Bronchial epithelial cell (primary cell): ENCODE data around the gene P2RY11. TPM values are rescaled to one million over a fixed set of nuclear protein-coding genes. Genes with fewer than 3 reads are reported as not detected.
A peak's percentile ranks its signal among the peaks of the same experiment; 100 is the strongest.

ENCODE experiments used
- DNase-seq: peaks from one replicate; pipeline ENCODE4 v3.0.0-alpha.2; 2010; ENCODE audit warnings: low read depth
- FAIRE-seq: peaks from 2 replicates; lab custom pipeline; 2011; peaks lifted over from hg19 to GRCh38; lab: Jason Lieb, UNC
- H3K27me3 ChIP-seq: 2 replicates; pipeline ENCODE4 v1.5.1; 2011; ENCODE audit warnings: low read length; ENCODE audit not compliant: control insufficient read depth, insufficient read depth
- H3K36me3 ChIP-seq: 2 replicates; pipeline ENCODE4 v1.5.1; 2011; ENCODE audit warnings: low read length; ENCODE audit not compliant: control insufficient read depth, insufficient read depth
- H3K4me3 ChIP-seq: 2 replicates; pipeline ENCODE4 v1.5.1; 2011; ENCODE audit warnings: mild to moderate bottlenecking, low read depth, low read length, control low read depth
- total RNA-seq: library from RNA; depleted of rRNA; stranded (reverse); fragments of >200 nt; gene quantifications from 2 replicates; pipeline ENCODE4 v1.2.1, GENCODE V29; 2014
- TF ChIP-seq, protein P1 (sequence below): IDR thresholded peaks from 2 replicates; pipeline ENCODE4 v1.5.1; 2011; ENCODE audit warnings: mild to moderate bottlenecking, moderate library complexity, low read length, control low read depth, inconsistent platforms; ENCODE audit not compliant: insufficient read depth, severe bottlenecking

P2RY11 gene
- total RNA-seq, 1 donor from 2014 or later, result 1.1 TPM

DNA sequence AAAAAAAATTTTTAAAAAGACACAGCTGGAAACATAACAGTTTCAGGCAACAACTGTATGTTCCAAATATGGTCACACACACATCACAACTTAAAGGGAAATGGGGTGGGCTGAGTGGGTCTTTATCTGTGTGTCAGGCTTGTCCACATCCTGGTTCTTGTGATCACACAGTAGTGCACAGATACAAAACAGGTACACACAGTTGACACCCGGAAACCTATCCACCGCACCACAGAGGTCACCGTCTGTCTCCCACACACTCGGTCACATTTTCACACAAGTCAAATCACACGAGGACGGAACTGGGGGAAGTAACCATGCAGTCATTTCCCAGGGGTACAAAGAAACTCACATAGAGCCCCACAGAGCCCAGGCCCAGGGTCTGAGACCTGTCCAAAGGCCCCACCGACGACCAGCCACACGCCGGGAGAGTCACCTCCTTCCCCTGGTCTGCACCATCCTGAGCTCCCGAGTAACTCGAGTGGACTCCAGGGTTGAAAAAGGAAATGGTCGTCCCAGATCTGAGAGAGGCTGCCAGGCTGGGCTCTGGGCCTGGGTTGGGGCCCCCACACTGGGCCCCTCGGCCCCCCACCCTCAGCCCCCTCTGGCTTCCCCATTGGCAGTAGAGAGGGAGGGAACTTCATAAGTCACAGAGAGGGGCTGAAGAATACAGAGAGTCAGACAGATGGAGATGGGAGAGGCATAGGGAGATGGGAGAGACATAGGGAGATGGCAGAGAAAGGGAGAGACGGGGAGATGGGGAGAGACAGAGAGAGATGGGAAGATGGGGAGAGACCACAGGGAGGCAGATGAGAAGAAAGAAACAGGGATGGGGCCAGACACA is 6.6 kb upstream of the P2RY11 start:
- DNase-seq (no peak), FAIRE-seq (no peak)
- H3K27me3 ChIP-seq, result no peaks in the 10 kb centered on the region
- H3K36me3 ChIP-seq, result peaks cover 21% of the 10 kb centered on the region
- TF ChIP-seq, protein P1, sequence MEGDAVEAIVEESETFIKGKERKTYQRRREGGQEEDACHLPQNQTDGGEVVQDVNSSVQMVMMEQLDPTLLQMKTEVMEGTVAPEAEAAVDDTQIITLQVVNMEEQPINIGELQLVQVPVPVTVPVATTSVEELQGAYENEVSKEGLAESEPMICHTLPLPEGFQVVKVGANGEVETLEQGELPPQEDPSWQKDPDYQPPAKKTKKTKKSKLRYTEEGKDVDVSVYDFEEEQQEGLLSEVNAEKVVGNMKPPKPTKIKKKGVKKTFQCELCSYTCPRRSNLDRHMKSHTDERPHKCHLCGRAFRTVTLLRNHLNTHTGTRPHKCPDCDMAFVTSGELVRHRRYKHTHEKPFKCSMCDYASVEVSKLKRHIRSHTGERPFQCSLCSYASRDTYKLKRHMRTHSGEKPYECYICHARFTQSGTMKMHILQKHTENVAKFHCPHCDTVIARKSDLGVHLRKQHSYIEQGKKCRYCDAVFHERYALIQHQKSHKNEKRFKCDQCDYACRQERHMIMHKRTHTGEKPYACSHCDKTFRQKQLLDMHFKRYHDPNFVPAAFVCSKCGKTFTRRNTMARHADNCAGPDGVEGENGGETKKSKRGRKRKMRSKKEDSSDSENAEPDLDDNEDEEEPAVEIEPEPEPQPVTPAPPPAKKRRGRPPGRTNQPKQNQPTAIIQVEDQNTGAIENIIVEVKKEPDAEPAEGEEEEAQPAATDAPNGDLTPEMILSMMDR, result no peak
- H3K4me3 ChIP-seq, result no peak overlapping the region

DNA sequence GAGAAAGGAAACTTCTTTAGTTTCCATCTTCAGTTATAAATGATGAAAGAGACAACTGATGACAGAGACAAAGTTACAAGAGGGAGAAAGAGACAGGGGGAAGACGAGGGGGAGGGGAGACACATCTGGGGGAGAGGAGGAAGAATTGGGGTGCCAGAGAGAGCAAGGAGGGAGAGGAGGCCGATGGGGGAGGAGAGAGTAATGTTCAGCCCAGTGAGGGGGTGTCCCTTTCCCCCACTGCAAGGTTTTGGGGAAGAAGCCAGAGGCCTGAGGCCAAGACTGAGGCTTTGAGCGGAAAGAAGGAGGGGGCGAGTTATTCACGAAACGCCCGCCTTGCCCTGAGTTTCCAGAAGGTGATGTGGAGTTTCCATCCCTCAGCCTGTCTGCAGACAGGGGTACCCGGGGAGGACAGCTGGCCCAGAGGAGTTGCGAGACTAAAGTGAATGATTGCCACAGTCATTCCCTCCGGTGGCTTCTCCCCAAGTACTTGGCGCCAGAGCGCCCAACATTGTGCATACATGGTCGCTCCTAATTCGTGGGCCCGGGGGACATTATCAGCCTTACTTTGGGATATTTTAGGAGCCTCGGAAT is 5.9 kb upstream of the P2RY11 start:
- FAIRE-seq, result no peak
- TF ChIP-seq, protein P1, result no peak
- no peak for DNase-seq
- Histone ChIP-seq H3K4me3 (no peak overlapping the region), H3K27me3 (no peaks in the 10 kb centered on the region), H3K36me3 (peaks cover 26% of the 10 kb centered on the region)

DNA sequence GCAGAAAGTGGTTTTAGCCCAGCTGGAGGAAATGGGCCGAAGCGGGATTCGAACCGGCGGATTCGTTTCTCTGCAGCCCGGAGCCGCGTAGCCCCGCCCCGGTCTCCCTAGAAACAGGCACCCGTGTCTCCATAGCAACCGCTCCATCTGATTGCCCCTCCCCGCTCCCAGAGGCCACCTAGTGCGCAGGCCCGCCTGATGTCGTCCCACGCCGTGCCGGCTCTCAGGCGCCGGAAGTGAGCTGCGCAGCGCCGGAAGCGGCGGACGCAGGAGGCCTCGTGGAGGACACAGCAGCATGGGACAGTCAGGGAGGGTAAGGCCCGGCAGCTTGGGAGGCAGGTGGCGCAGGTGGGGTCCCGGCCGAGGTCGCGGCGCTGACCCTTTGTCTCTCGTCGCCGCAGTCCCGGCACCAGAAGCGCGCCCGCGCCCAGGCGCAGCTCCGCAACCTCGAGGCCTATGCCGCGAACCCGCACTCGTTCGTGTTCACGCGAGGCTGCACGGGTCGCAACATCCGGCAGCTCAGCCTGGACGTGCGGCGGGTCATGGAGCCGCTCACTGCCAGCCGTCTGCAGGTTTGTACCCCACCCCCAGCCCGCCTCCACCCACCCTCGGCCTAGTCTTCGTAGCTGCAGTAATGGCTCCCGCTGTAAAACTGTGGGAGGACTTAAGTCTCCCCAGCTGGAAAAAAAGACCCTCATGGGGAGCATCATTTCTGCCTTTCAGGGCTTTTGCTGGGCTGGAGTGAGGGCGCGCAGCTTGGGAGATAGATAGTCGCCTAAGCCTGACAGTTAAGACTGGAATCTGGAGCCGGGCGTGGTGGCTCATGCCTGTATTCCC is 5.2 kb upstream of the P2RY11 start, which contains the start of gene PPAN:
TSS of gene PPAN (plus strand) at position 263 of the 837 bp plus-strand sequence. CDS start at position 296, 33 bp downstream.
- peak within 1 kb of the TSS; percentile 95 for H3K4me3 ChIP-seq

DNA sequence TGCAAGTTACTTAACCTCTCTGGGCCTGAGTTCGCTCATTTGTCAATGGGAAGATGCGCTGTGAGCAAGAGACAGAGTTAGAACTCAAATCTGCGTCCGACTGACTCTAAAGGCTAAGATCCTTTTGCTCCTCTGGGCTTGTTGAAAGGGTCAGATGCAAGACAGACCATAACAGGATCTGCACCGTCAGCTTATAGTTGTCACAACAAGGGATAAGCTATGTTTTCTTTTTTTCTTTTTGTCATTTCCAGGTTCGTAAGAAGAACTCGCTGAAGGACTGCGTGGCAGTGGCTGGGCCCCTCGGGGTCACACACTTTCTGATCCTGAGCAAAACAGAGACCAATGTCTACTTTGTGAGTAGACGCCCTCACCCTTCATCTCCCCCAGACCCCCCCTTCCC is 4.2 kb upstream of the P2RY11 start:
- DNase-seq, result no peak
- TF ChIP-seq, protein P1, result no peak
- Histone ChIP-seq H3K36me3 (peaks cover 35% of the 10 kb centered on the region), H3K27me3 (no peaks in the 10 kb centered on the region), H3K4me3 (peak overlapping the region; percentile 95)
- FAIRE-seq, result no peak

More for the DNA sequence above, 5.2 kb upstream of the P2RY11 start, which contains the start of gene PPAN:
- no peak for FAIRE-seq
- Histone ChIP-seq H3K27me3 (no peaks in the 10 kb centered on the region), H3K36me3 (peaks cover 33% of the 10 kb centered on the region)
- TF ChIP-seq, protein P1, result no peak
- DNase-seq, result peak; percentile 90

DNA sequence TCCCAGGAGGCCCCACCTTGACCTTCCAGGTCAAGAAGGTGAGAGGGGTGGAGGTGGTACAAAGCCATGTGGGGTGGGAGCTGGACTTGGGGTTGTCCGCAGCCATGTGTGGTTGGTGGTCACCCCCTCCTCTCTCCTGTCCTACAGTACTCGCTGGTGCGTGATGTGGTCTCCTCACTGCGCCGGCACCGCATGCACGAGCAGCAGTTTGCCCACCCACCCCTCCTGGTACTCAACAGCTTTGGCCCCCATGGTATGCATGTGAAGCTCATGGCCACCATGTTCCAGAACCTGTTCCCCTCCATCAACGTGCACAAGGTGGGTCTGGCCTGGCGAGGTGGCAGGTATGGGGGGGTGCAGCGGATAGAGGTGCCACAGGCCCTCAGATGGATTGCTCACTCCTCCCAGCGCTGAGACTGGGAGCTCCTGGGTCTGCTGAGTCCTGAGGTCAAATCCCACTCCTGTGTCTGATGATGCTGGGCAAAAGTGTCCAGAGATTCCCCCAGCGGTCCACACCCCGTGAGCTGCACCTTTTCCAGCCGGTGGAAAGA is 3.6 kb upstream of the P2RY11 start:
- no peak for FAIRE-seq
- TF ChIP-seq, protein P1, result no peak
- no peak overlapping the region for H3K4me3 ChIP-seq
- peaks cover 35% of the 10 kb centered on the region for H3K36me3 ChIP-seq
- DNase-seq, result no peak
- no peaks in the 10 kb centered on the region for H3K27me3 ChIP-seq
